Measurements from ENCODE around the gene SYTL2. TPM values are rescaled to one million over a fixed set of nuclear protein-coding genes. Genes with fewer than 3 reads are reported as not detected.
A peak's percentile ranks its signal among the peaks of the same experiment; 100 is the strongest.

The SYTL2 gene
- total RNA-seq, 6 experiments from 2014 or later = 4.2 to 14.9 (median 8.7) TPM

- H3K4me1 ChIP-seq = no peaks in the 10 kb centered on the region
- no peaks in the 10 kb centered on the region for H3K36me3 ChIP-seq
- TF ChIP-seq POLR2A (IDR thresholded peaks at IDR 0.05) (no peak), CTCF (IDR thresholded peaks at IDR 0.05) (no peak)
- intact Hi-C loops (cut with DNase I) = no loop called here
- 73% methylated on average over 3 of the region's 3 CpGs for WGBS (ENCODE audit: insufficient coverage, low coverage, low lambda C conversion rate, missing lambda C conversion rate)
- no peak for ATAC-seq
- no peak for DNase-seq
- H3K4me3 ChIP-seq = no peak overlapping the region
- H3K27ac ChIP-seq = no peak overlapping the region
- no peaks in the 10 kb centered on the region for H3K27me3 ChIP-seq
- no peaks in the 10 kb centered on the region for H3K9me3 ChIP-seq
Observed at GRCh38 chr11:85825616-85826015, 14.7 kb upstream of the SYTL2 start.

GRCh38 chr11:85823816-85824215, 12.9 kb upstream of the SYTL2 start:
- H3K27ac ChIP-seq = no peak overlapping the region
- no peaks in the 10 kb centered on the region for H3K27me3 ChIP-seq
- TF ChIP-seq POLR2A (IDR thresholded peaks at IDR 0.05) (no peak), CTCF (IDR thresholded peaks at IDR 0.05) (no peak)
- H3K4me3 ChIP-seq = no peak overlapping the region
- DNase-seq (no peak), ATAC-seq (peak in 3 of 4 donors; percentile 13 to 39 (median 28))
- H3K9me3 ChIP-seq = no peaks in the 10 kb centered on the region
- intact Hi-C loops (cut with DNase I) = no loop called here
- H3K4me1 ChIP-seq = no peaks in the 10 kb centered on the region
- 67% methylated on average over 1 of the region's 2 CpGs for WGBS (ENCODE audit: insufficient coverage, low coverage, low lambda C conversion rate, missing lambda C conversion rate)
- no peaks in the 10 kb centered on the region for H3K36me3 ChIP-seq

GRCh38 chr11:85822814-85823213, 11.9 kb upstream of the SYTL2 start:
- Histone ChIP-seq H3K36me3 (no peaks in the 10 kb centered on the region), H3K9me3 (no peaks in the 10 kb centered on the region), H3K4me1 (no peaks in the 10 kb centered on the region), H3K27ac (no peak overlapping the region), H3K4me3 (no peak overlapping the region), H3K27me3 (no peaks in the 10 kb centered on the region)
- DNase-seq (no peak), ATAC-seq (no peak)
- intact Hi-C loops (cut with DNase I) = no loop called here
- no peak for TF ChIP-seq POLR2A (IDR thresholded peaks at IDR 0.05)
- no peak for TF ChIP-seq CTCF (IDR thresholded peaks at IDR 0.05)
- 100% methylated on average over 2 of the region's 3 CpGs for WGBS (ENCODE audit: insufficient coverage, low coverage, low lambda C conversion rate, missing lambda C conversion rate)

- ATAC-seq (peak in 2 of 4 donors; percentile 26 to 80), DNase-seq (no peak)
- Histone ChIP-seq H3K4me1 (no peaks in the 10 kb centered on the region), H3K36me3 (no peaks in the 10 kb centered on the region), H3K27me3 (no peaks in the 10 kb centered on the region), H3K27ac (no peak overlapping the region), H3K9me3 (no peaks in the 10 kb centered on the region), H3K4me3 (no peak overlapping the region)
- TF ChIP-seq CTCF (IDR thresholded peaks at IDR 0.05) = no peak
- no peak for TF ChIP-seq POLR2A (IDR thresholded peaks at IDR 0.05)
- 100% methylated on average over 1 of the region's 1 CpG for WGBS (ENCODE audit: insufficient coverage, low coverage, low lambda C conversion rate, missing lambda C conversion rate)
- intact Hi-C loops (cut with DNase I) = no loop called here
Observed at GRCh38 chr11:85821636-85822035, 10.7 kb upstream of the SYTL2 start.

- no peak for ATAC-seq
- no peaks in the 10 kb centered on the region for H3K36me3 ChIP-seq
- H3K27me3 ChIP-seq = no peaks in the 10 kb centered on the region
- H3K4me1 ChIP-seq = no peaks in the 10 kb centered on the region
- intact Hi-C loops (cut with DNase I) = no loop called here
- no peak overlapping the region for H3K27ac ChIP-seq
- no peak for TF ChIP-seq POLR2A (IDR thresholded peaks at IDR 0.05)
- TF ChIP-seq CTCF (IDR thresholded peaks at IDR 0.05) = no peak
- H3K9me3 ChIP-seq = no peaks in the 10 kb centered on the region
- no peak overlapping the region for H3K4me3 ChIP-seq
- DNase-seq = no peak
Observed at GRCh38 chr11:85819441-85819840, 8.5 kb upstream of the SYTL2 start.

All from right lobe of liver (tissue), 6 donors.